ENCODE measurements around the gene HNRNPUL2.
"Not testable (repeated sequence)": the region's sequence is repeated elsewhere in the genome, so short reads cannot be mapped to it uniquely, and the experiment has no call there.

HNRNPUL2 gene

GRCh38 chr11:62702246-62702645 is 25.0 kb downstream of the HNRNPUL2 start:
- no peak for TF ChIP-seq GATA1 (IDR thresholded peaks at IDR 0.05; ENCODE audit: low read depth, low read length)
- no peak for TF ChIP-seq POLR2A (IDR thresholded peaks at IDR 0.05; ENCODE audit: low read length)
- DNase-seq = no peak

GRCh38 chr11:62694455-62695167 is 32.6 kb downstream of the HNRNPUL2 start:
- DNase-seq = peak; percentile 85 to 93
- TF ChIP-seq GATA1 (IDR thresholded peaks at IDR 0.05; ENCODE audit: low read depth, low read length) = no peak

GRCh38 chr11:62693624-62694023 is 33.6 kb downstream of the HNRNPUL2 start:
- DNase-seq = not testable (repeated sequence)

GRCh38 chr11:62689421-62690183 is 37.7 kb downstream of the HNRNPUL2 start, which contains the start of gene LRRN4CL:
LRRN4CL (minus strand) TSS chr11:62689530; CDS start chr11:62688508, 1,022 bp downstream.
- TF ChIP-seq GATA1 (IDR thresholded peaks at IDR 0.05; ENCODE audit: low read depth, low read length) = no peak
- no peak for TF ChIP-seq POLR2A (IDR thresholded peaks at IDR 0.05; ENCODE audit: low read length)
- DNase-seq = peak in 1 of 2 experiments; percentile 52

- TF ChIP-seq POLR2A (IDR thresholded peaks at IDR 0.05; ENCODE audit: low read length) = no peak
- TF ChIP-seq GATA1 (IDR thresholded peaks at IDR 0.05; ENCODE audit: low read depth, low read length) = no peak
- no peak for DNase-seq
These were observed 38.8 kb downstream of the HNRNPUL2 start for GRCh38 chr11:62688491-62688890.

DNA sequence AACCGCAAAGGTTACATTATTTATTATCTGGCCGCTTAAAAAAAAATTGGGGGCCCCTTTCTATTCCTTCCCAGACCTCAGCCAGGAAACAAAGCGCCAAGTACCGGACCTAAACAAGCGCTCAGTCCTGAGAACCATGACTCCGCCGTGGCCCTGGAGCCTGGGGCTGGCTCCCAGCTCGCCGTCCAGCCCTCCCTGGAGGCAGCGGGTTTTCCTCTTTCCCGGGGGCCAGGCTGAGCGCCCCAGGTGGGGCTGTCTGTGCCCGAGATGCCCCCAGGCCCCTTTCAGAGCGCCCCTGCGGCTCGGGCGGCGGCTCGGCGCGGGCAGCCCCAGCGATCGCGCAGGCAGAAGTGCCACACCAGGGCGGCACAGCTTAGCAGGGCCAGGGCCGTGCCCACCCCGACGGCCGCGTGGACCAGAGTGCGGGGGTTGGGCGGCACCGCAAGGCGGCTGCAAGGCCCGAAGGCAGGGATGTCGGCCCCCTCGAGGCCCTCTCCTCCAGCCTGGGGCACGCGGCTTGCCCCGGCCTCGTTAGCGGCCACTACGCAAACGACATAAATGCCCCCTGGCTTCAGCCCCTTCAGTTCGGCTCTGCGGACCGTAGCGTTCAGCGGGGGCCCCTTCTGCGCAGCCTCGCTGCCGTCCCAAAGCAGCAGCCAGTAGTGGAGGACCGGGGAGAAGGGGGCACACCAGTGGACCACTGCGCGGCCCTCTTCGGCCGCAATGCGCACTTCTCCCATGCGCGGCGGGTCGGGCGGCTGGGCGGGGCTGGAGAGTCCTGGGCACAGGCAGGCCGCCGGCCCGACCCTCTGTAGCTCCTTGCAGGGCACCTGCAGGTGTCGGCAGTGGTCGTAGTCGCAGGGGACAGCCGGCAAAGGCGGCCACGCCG is 39.5 kb downstream of the HNRNPUL2 start:
- no peak for DNase-seq
- TF ChIP-seq POLR2A (IDR thresholded peaks at IDR 0.05; ENCODE audit: low read length) = no peak
- no peak for TF ChIP-seq GATA1 (IDR thresholded peaks at IDR 0.05; ENCODE audit: low read depth, low read length)

DNA sequence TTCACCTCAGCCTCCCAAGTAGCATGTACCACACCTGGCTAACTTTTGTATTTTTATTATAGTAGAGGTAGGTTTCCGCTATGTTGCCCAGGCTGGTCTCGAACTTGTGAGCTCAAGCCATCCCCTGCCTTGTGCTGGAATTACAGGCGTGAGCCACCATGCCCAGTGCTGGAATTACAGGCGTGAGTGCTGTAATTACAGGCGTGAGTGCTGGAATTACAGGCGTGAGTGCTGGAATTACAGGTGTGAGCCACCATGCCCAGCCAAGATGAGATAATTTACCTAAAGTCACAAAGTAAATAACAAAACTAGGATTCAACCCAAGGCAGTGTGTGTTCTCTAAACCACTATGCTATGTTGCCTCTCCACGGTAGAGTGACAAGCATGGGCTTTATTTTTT is 44.7 kb downstream of the HNRNPUL2 start:
- no peak for DNase-seq
- TF ChIP-seq GATA1 (IDR thresholded peaks at IDR 0.05; ENCODE audit: low read depth, low read length) (no peak), POLR2A (IDR thresholded peaks at IDR 0.05; ENCODE audit: low read length) (no peak)

- DNase-seq = peak; percentile 68 to 74
- TF ChIP-seq GATA1 (IDR thresholded peaks at IDR 0.05; ENCODE audit: low read depth, low read length) (no peak), POLR2A (IDR thresholded peaks at IDR 0.05; ENCODE audit: low read length) (no peak)
These were observed 46.4 kb downstream of the HNRNPUL2 start for GRCh38 chr11:62680825-62681240.

GRCh38 chr11:62678770-62679696 is 48.2 kb downstream of the HNRNPUL2 start, which contains the start of gene UBXN1:
UBXN1 (minus strand) TSS chr11:62679073; CDS start chr11:62678923, 150 bp downstream.
- peak; percentile 89 to 90 for DNase-seq
- TF ChIP-seq POLR2A (IDR thresholded peaks at IDR 0.05; ENCODE audit: low read length) = peak; percentile 88
- no peak for TF ChIP-seq GATA1 (IDR thresholded peaks at IDR 0.05; ENCODE audit: low read depth, low read length)

DNA sequence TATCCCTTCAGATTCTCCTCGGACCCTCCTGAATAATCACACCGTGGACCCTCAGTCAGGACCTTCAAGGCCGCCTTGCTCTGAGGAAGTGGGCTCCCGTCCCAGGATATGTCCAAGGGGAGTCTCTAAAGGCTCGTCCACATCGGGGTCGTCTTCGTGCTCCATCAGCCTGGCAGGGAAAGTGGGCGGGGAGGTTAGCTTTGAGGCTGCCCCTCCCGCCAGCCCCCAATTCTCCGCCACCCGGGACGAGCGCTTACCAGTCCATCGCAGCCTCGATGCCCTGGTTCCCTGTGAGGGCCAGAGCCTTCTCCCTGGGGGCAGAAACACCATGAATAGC is 48.9 kb downstream of the HNRNPUL2 start:
- no peak for DNase-seq
- TF ChIP-seq POLR2A (IDR thresholded peaks at IDR 0.05; ENCODE audit: low read length) (no peak), GATA1 (IDR thresholded peaks at IDR 0.05; ENCODE audit: low read depth, low read length) (no peak)

DNA sequence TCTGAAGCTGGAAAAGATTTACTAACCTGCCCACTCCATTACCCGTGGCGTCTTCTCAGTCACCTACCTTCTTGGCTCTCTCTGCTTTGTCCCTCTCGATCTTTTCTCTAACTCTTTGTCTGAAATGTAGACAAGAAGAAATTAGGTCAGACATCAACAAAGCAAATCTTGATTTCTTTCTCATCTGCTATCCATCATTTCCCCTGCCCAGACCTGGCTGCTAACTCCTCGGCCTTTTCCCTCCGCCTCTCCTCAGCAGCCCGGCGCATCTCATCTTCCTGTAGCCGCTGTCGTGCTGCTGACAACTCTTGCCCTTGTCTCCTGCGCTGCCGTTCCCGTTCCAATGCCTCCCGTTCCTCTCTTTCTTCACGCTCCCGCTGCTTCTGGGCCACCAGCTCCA is 49.5 kb downstream of the HNRNPUL2 start:
- no peak for DNase-seq
- no peak for TF ChIP-seq GATA1 (IDR thresholded peaks at IDR 0.05; ENCODE audit: low read depth, low read length)
- TF ChIP-seq POLR2A (IDR thresholded peaks at IDR 0.05; ENCODE audit: low read length) = no peak

- TF ChIP-seq POLR2A (IDR thresholded peaks at IDR 0.05; ENCODE audit: low read length) = no peak
- no peak for TF ChIP-seq GATA1 (IDR thresholded peaks at IDR 0.05; ENCODE audit: low read depth, low read length)
- DNase-seq = no peak
These were observed 50.1 kb downstream of the HNRNPUL2 start for GRCh38 chr11:62677156-62677555.

DNA sequence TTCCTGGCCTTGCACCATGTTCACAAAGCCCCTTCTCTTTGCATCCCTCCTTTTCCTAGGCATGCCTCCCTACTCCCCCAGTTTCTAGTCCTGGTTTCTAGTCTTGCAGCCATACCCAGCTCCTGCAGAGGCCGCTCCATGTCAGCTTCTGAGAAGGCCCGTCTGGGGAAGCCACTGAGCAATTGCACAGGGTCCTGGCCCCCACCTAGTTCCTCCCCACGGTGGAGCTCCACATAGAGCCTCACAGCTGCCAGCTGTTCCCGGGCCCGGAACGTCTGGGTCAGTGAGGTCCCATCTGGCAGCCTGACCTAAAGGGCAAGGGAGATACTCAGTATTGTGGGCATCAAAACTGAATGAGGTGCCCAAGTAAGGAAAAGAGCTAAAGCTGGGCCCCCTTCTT is 50.6 kb downstream of the HNRNPUL2 start:
- TF ChIP-seq POLR2A (IDR thresholded peaks at IDR 0.05; ENCODE audit: low read length) (no peak), GATA1 (IDR thresholded peaks at IDR 0.05; ENCODE audit: low read depth, low read length) (no peak)
- no peak for DNase-seq

DNA sequence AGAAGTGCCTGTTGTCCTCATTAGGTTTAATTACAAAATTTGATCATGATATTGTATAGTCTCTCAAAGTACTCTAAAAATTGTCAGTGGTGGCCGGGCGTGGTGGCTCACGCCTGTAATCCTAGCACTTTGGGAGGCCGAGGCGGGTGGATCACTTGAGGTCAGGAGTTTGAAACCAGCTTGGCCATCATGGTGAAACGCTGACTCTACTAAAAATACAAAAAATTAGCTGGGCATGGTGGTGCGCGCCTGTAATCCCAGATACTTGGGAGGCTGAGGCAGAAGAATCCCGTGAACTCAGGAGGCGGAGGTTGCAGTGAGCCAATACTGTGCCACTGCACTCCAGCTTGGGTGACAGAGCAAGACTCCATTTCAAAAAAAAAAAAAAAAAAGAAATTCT is 51.8 kb downstream of the HNRNPUL2 start:
- DNase-seq = not testable (repeated sequence)
